ENCODE measurements around the gene CCDC138. TPM values are rescaled to one million over a fixed set of nuclear protein-coding genes. Genes with fewer than 3 reads are reported as not detected.
A peak's percentile ranks its signal among the peaks of the same experiment; 100 is the strongest.

Gene CCDC138
- total RNA-seq, 1 donor from 2014 or later, result 3.8 TPM

DNA sequence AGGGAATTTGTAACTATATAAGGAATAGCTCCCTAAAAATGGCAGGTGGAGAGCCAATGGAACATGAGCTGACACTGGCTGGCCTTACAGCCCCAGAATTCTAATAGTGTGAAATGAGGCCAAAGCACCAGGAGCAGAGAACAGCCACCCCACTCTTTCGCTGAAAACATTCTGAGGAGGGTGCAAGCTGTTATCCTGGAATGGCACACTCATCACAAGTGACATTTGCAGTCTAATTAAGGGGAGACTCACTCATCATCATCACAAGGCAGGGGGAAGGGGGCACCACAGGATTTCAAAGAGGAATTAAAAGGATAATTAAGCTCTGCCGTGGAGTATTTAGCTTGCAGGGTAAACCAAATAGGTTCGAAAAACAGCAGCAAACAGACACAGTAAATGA lies 108.2 kb downstream of the CCDC138 start:
- DNase-seq (ENCODE audit: low spot score), result no peak

DNA sequence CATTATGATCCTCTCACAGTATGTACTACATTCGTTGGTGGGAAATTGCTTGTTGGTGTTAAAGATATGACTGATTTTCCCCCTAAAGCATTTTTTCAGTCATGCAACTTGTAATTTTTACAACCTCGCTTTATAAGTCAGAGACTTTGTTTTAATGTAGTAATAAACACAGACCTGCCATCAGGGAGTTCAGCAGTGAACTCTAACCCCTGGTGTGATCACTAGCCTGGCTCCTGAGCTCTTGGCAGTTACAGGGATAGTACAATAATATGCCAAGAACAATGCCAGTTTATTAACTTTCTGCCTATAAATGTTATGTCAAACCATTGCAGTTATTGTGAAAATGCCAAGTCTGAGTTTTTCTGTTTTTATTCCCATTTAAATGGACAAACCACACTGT lies 108.6 kb downstream of the CCDC138 start:
- DNase-seq (ENCODE audit: low spot score), result no peak

DNA sequence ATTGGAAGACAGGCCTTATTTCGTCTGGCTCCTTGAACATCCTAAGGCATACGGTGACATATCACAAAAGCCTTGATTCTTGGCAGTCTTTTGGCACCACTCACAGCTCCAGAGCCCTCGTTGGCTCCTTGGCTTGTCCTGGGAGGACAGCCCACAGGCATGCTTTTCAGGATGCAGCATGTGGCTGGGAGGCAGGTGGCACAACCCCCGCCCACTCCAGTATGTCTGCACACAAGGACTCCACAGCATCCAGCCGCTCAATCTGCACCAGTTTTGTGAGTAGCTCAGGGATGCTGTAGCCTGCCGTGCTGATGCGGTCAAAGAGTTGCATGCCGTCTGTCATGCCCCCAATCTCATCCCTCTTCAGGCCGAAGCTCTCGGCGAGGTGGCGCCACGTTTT lies 110.2 kb downstream of the CCDC138 start:
- DNase-seq (ENCODE audit: low spot score), result no peak

DNA sequence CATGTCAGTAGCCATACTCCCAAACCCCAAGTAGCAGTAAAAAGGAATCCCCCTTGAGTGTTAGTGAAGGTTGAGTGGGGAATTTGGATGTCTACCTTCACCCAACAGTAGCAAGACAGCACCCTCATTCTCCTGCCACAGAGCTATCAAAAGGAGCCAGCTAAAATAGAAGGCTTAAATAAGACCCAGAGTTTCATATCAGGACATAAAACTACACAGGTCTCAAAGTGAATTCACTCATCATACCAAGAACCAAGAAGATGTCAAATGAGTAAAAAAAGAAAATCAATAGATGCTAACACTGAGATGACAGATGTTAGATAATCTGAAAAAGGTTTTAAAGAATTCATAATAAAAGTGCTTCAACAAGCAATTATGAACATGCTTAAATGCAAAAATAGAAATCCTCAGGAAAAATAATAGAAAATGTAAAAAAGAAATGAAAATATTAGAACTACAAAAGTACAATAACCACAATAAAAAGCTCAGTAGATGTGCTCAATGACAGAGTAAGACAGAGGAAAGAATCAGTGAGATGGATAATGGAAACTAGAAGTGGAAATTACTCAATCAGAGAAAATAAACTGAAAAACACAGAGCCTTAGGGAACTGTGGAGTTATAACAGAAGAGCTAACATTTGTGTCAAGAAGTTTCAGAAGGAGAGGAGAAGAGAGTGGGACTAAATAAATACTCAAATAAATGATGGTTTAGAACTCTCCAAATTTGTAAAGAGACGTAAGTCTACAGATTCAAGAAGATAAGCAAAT lies 111.9 kb downstream of the CCDC138 start:
- DNase-seq (ENCODE audit: low spot score), result no peak

DNA sequence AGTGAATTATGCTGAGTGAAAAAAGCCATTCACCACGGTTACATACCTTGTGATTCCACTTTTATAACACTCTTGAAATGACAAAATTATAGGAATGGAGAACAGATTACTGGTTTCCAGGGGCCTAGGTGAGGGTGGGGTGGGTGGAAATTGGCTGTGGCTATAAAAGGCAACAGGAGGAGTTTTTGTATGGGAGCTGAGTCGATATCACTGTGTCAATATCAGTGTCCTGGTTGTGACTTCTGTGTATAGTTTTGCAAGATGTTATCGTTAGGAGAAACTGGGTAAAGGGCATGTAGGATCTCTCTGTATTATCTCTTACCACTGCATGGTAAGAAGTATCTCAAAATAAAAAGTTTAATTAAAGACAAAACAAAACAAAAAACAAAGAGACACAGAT lies 118.1 kb downstream of the CCDC138 start:
- no peak for DNase-seq (ENCODE audit: low spot score)

DNA sequence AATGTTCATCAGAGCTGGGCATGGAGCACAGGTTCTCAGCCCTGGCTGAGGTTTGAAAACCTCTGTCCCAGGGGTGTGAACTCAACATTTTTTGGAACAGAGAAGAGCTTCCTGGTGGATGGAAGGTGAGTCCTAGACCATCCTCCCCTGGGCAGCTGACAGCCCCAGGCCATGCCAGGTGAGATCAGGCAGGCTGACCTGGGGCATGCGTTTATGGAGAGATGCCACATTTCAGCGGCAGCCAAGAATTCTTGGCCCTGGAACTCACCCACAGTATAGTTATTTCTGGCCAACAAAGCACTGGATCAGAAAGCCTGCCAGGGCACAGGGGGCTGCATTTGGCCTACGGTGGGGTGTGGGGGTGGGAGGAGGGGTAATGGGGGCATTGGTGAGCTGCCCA lies 118.6 kb downstream of the CCDC138 start:
- DNase-seq (ENCODE audit: low spot score), result no peak

DNA sequence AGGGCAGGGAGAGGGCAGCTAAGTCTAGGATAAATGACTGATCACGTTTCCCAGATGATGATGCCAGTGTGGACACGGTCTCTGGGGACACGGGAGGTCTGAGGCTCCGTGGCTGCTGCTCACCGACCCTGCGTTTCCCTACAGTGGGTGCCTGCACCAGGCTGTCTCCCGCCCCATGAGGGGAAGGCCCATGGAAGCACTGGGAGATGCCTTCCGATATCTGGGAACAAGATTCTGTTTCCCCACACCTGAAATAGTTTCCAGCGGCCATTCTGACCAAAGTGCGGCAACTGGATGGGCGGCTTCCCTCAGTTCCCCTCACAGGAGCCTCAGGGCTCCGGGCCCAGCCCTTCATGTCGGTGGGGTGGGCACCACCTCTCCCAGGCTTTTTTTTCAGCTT lies 119.3 kb downstream of the CCDC138 start:
- DNase-seq (ENCODE audit: low spot score), result no peak

DNA sequence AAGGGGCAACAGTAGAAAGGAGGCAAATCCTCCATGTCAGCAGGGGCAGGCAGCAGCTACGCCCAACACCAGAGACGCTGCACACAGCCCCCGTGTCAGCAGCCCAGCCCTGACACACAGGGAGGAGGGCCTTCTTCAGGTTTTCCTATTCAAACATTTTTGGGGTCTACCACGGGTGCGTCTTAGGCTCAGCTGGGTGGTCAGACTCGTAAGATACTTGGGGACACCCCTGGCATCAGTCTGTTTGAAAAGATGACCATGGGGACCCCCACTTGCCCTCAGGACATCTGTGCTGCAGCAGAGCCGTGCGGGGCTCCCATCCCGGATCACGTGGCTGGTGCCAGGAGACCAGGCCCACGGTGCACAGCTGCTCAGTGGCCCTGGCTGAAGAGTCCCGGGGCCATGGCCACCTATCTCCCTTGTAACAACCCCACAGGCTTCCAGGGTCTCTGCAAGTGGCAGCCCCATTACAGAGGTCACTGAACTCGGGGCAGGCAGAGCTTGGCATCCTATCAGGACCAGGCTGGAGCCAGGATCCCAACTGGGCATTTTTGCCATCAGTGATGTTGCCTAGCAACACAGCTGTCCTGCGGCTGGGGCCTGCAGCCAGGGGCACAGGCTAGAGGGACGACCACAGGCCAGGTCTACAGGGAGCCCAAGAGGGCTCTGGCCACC lies 120.0 kb downstream of the CCDC138 start:
- DNase-seq (ENCODE audit: low spot score), result peak; percentile 84

DNA sequence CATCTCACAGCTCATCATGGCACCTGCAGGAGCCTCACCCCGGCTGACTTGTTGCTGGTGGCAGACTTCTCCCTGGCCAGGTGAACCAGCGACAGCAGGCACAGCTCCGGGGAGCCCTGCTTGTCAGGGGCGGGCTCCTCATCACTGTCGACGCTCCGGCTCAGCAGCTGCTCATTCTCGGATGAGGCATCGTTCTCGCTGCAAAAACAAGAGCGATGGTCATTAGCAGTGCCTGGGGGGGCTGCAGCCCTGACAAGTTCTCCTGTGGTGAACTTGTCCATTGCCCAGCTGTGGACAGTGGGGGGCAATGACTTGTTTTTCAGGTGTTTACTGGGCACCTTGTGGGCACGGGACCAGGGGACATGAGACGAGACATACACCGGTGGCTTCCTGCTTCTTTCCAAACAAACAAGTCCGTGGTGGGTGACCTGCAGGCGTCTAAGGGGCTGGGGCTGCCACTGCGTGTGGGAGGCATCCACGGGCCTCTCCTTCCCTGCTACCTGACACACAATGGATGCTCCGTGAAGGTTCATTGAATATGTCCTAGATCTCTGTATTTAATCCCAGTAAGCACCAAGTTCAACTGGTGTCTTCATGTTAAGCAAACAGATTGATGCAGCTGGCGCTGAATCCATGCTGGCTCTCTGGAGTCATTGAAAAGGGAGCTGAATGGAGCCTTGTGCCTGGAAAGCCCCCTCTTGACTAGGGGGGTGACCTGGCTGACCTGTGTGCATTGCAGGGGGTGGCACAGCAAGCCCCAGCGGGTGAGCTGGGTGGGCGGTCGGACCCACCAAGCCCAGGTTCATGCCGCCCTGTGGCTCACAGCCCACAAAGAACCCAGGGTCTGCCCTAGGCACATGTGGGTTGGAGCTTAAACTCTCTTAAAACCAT lies 121.5 kb downstream of the CCDC138 start:
- no peak for DNase-seq (ENCODE audit: low spot score)

DNA sequence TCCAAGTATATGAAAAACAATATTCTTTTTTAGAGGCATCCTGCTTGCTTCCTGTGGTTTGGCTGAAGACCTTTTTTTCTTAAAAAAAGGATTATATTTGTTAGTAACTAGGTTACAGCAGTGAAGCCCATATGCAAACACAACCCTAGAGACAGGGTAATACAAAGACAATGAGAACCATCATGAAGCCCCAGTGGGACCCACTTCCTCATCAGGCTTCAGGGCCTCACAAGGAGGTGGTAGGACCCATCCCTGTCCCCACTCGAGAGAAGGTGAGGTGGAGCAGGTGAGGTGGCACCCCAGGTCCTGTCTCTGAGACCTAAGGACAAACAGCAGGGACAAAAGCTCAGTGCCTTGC lies 122.1 kb downstream of the CCDC138 start:
- DNase-seq (ENCODE audit: low spot score), result no peak

DNA sequence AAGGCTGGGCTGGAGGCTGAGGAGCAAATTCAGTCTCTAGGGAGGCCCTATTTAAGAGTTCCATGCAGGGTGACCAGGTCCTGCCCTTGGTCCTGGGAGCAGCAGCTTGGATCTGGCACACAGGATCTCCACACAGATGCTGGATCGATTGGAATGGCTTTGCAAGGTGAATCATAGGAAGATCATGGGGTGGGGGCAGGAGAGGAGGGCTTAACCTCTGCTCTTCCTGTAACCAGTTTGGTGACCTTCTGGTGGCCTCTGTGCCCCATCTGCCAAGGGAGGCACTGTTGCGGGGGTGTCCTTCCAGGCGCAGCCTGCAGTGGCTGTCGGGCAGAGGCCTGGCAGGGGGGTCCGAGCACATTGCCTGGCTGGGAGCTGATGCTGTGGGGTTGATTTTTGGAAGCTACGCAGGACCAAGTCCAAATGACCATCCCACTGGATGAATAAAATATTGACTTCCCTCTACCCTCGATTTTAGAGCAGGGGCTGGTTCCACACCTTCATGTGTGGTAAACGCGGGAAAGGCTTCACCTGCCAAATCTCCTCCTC lies 122.8 kb downstream of the CCDC138 start:
- DNase-seq (ENCODE audit: low spot score), result no peak

DNA sequence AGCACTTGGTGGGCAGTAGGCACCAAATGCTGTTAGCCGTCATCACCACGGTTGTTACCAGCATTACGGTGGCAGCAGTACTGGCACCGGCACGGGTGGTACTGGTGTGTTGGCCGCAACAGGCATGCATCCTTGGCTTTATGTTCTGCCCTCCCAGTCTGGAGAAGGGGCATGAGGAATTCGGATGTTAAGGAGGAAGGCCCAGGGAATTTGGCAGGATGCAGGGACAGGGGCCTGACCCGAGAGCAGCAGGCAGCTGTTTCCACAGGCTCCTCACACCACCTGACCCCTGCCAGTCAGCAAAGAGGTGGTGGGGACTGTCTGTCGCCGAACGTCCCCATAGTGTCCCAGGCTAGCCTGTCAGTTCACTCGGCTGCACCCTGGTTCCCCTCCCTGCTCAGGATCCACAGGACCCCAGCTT lies 123.5 kb downstream of the CCDC138 start:
- DNase-seq (ENCODE audit: low spot score), result no peak

DNA sequence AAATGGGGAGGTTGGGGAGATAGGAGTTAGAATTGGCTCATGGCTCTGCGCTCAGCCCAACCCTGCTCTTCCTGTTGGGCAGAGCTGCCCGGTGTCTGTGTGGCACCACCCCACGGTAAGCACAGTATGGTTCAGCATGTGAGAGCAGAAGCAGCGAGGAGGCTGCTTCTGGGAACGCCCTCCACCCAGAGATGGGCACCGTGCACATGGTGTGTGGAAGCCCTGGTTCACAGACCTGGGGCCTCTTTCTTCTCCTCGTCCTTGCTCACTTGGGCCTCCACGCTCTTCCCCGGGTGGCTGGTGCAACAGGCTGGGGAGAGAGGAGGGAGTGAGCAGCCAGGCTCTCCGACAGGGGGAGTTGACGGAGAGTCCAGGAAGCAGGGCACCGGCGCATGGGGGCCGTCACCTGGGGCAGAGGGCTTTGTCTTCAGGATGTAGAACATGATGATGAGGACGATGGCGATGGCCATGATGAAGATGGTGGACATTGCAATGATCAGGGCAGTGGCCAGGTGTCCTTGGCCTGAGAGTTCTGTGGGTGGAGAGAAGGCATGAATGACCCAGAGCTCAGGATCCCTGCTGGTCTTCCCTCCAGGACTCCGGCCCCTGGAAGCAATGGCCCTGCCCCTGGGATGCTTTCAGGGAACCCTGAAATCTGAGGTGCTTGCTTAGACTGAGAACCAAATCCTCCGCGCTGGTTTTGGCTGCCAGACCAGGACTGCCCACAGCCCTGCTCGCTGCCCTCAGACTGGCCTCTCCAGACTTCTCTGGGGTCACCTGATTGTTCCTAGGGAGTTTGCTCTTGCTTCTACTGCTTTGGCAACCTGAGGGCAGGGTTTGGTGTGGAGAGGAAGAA lies 124.2 kb downstream of the CCDC138 start:
- DNase-seq (ENCODE audit: low spot score), result no peak

DNA sequence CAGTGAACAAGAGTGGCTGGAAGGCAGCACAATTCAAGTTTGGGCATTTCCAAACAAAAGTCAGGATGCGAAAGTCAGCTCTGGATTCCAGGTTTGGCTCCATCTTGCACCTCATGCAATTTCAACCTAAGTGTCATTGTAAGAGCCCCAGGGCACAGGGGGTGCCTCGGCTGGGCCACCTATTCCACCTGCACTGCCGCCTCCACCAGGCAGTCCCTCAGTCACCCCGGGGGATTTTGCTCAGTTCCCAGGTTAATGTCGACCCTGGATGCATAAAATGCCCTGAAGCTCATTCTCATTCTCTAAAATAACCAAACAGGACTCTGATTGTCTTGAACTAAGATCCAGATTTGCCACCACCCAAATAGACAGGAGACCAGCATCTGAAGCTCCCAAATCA lies 124.8 kb downstream of the CCDC138 start:
- peak; percentile 43 for DNase-seq (ENCODE audit: low spot score)

DNA sequence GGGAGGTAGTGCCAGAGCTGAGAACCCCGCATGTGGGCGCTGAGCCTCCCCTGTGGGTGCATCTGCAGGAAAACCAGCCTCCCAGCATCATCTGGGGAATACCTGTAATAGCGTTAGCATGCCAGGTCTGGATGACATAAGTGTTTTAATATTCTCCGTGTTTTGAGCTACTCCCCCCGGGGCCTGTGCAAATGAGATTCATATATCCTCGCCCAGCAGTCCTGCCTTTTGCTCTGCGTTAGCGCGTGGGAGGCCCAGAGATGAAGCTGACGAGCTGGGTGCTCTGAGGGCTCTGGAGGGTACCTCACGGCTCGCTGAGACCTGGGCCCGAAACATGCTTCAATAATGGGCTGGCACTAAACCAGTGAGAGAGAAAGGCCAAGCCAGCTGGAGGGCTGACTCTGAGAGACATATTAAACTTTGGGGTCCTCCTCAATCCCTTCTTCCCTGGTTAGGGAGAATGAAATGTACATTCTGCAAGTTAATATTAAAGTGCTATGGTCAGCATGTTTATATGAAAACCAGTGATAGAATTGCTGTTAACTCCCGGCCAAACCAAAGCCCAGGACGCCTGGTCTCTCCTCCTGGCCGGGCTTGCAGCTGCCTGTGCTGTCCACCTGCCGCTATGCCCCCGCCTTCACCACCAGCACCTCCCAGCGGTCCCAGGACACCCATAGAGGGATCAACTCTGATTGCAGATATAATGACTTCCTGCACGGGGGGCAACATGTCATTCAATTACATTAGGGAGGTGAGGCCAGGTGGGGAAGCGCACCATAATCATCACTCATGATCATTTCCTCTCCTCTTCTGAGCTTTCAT lies 125.4 kb downstream of the CCDC138 start:
- DNase-seq (ENCODE audit: low spot score), result peak; percentile 49

DNA sequence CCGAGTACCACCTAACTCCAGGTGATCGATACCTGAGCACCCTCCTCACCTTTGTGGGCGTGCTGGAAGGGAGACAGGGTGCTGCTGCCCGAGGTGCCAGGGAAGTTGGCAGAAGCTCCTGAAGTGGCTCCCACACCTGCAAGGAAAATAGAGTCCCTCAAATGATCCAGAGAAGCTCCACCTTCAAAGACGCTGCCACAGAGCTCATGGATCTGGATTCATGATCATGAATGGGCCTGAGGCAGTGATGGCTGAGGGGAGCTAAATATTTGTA lies 126.0 kb downstream of the CCDC138 start:
- DNase-seq (ENCODE audit: low spot score), result no peak

DNA sequence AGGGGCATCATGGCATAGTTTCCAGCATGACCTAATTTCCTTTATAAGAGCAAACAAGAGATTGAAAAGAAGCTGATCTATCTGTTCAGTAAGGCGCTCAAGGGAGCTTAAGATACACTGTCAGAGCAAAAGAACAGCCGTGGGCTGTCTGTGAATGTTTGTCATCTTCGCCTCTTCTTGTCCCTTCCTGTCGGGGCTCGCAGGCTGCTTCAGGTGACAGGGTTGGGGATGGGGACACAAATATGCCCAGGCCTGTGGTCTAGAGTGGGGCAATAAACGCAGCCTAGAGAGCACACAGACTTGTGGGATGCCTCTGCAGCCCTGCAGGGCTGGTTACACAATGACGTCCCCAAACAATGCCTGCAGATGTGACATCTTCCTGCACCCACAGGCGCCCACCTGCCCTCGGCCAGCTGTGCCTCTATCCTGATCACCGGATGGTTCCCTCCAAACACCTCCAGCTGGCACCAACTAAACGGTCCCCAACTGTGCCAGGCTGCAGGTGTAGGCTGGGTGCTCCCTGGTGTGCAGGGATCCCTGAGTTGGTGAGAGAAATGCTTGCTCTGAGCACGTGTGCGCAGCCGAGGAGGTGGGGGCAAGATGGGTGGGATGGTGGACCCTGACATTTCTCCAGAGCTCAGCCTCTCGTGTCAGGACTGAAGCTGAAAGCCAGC lies 129.7 kb downstream of the CCDC138 start:
- peak; percentile 53 for DNase-seq (ENCODE audit: low spot score)

DNA sequence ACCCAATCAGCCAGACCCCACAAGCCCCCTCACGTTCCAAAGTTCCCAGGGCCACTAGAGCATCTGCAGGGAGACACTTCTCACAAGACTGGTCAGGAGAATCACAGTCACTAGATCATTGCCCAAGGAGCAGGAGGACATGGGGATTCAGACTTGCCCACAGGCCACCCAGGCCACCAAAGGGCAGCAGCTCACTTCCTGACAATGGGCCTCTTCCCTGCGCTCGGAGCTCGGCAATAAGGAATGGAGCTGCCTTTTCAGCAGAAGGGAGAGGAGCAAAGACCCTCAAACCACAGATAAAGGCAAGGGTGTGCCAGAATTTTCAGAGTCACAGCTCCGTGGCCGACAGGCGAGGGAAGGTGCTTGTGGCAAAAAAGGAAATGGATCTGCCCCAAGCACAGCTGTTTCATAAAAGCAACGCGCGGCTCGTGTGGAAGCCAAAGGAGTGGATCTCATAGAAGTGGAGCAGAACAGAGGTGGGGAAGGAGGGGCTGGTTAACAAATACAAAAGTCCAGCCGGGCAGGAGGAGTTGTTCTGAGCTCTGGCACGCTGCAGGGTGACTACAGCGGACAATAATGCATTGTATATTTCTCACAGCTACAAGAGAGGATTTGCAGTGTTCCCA lies 130.3 kb downstream of the CCDC138 start:
- DNase-seq (ENCODE audit: low spot score), result peak; percentile 55

DNA sequence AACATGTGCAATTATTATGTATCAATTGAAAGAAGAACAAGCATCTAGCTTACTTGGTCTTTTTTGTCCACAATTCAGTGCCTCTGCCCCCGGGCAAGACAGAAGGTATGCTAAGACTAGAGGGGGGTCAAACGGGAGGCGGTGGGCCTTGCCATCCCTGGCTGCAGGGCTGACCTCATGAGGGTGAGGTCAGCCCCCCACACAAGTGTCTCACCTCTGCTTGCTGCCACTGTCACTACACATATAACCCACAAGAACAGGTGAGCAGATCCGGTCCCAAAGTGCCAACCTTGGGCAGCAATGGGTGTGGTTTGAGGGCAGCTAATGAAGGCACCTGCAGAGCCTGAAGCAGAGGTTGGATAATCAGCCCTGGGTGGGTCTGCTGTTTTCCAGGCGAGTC lies 131.0 kb downstream of the CCDC138 start:
- DNase-seq (ENCODE audit: low spot score), result peak; percentile 69

Measured in mesenteric fat pad (tissue), 1 donor.